Measurements from ENCODE around the gene FXN. TPM values are rescaled to one million over a fixed set of nuclear protein-coding genes. Genes with fewer than 3 reads are reported as not detected.

Gene FXN
- total RNA-seq, 1 experiment from 2014 or later = 17.8 TPM

DNA sequence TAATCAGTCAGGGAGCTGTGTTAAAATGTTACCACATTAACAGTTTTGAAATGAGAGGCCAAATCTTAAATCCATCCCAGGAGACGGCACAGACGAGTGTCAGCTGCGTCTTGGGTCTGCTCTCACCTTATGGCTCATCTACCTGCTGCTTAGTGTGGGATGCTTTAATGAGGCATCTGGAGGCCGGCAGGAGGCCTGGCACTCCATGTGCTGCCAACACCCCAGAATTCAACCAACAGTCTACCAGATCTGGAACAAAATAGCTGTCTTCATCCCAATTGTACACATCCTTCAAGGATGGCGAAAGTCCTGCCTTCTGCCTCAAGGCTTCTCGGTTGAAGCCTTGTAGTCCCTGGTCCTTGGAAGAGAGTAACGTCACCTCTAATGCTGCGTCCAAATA lies 33.6 kb upstream of the FXN start:
- ChIA-PET CTCF (no interaction called here), POLR2A (no interaction called here)
- H3K4me3 ChIP-seq (ENCODE audit: low read depth in 2 of 2, low read length in 2 of 2) = no peak overlapping the region
- ATAC-seq = no peak
- TF ChIP-seq TCF7L2 (IDR thresholded peaks at IDR 0.05; ENCODE audit: low read depth, low read length) (no peak), SIN3A (IDR thresholded peaks at IDR 0.05; ENCODE audit: borderline replicate concordance, insufficient read depth, low read depth, low read length) (no peak), POLR2AphosphoS5 (IDR thresholded peaks at IDR 0.05; ENCODE audit: low read depth, low read length) (no peak)
- TF ChIP-seq, protein P1, sequence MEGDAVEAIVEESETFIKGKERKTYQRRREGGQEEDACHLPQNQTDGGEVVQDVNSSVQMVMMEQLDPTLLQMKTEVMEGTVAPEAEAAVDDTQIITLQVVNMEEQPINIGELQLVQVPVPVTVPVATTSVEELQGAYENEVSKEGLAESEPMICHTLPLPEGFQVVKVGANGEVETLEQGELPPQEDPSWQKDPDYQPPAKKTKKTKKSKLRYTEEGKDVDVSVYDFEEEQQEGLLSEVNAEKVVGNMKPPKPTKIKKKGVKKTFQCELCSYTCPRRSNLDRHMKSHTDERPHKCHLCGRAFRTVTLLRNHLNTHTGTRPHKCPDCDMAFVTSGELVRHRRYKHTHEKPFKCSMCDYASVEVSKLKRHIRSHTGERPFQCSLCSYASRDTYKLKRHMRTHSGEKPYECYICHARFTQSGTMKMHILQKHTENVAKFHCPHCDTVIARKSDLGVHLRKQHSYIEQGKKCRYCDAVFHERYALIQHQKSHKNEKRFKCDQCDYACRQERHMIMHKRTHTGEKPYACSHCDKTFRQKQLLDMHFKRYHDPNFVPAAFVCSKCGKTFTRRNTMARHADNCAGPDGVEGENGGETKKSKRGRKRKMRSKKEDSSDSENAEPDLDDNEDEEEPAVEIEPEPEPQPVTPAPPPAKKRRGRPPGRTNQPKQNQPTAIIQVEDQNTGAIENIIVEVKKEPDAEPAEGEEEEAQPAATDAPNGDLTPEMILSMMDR (IDR thresholded peaks at IDR 0.05) = no peak
- TF ChIP-seq, protein P2, sequence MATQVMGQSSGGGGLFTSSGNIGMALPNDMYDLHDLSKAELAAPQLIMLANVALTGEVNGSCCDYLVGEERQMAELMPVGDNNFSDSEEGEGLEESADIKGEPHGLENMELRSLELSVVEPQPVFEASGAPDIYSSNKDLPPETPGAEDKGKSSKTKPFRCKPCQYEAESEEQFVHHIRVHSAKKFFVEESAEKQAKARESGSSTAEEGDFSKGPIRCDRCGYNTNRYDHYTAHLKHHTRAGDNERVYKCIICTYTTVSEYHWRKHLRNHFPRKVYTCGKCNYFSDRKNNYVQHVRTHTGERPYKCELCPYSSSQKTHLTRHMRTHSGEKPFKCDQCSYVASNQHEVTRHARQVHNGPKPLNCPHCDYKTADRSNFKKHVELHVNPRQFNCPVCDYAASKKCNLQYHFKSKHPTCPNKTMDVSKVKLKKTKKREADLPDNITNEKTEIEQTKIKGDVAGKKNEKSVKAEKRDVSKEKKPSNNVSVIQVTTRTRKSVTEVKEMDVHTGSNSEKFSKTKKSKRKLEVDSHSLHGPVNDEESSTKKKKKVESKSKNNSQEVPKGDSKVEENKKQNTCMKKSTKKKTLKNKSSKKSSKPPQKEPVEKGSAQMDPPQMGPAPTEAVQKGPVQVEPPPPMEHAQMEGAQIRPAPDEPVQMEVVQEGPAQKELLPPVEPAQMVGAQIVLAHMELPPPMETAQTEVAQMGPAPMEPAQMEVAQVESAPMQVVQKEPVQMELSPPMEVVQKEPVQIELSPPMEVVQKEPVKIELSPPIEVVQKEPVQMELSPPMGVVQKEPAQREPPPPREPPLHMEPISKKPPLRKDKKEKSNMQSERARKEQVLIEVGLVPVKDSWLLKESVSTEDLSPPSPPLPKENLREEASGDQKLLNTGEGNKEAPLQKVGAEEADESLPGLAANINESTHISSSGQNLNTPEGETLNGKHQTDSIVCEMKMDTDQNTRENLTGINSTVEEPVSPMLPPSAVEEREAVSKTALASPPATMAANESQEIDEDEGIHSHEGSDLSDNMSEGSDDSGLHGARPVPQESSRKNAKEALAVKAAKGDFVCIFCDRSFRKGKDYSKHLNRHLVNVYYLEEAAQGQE (IDR thresholded peaks at IDR 0.05; ENCODE audit: insufficient read depth in 1 of 2, low read depth in 2 of 2, low read length in 1 of 2) = no peak
- intact Hi-C loops (cut with micrococcal nuclease; ENCODE audit: unreplicated experiment) = no loop called here
- no peaks in the 10 kb centered on the region; the same call in 1 of the 2 replicates for H3K27me3 ChIP-seq (ENCODE audit: control insufficient read depth, insufficient read depth, low read length)
- H3K36me3 ChIP-seq (ENCODE audit: control insufficient read depth, insufficient read depth, low read length) = no peaks in the 10 kb centered on the region
- no peaks in the 10 kb centered on the region for H3K4me1 ChIP-seq (ENCODE audit: control insufficient read depth, insufficient read depth, low read length)
- no peak for DNase-seq (ENCODE audit: low read depth, low spot score)
- no peaks in the 10 kb centered on the region for H3K9me3 ChIP-seq (ENCODE audit: control insufficient read depth, insufficient read depth, low read depth, low read length)
- in situ Hi-C loops (cut with HindIII; ENCODE audit: low pct_unique_long_range_greater_than_20kb, low sequenced_read_pairs) = no loop called here
- BruUV-seq (replicated peaks) = no TSS peak
- no peak overlapping the region for H3K27ac ChIP-seq (ENCODE audit: low read length)

DNA sequence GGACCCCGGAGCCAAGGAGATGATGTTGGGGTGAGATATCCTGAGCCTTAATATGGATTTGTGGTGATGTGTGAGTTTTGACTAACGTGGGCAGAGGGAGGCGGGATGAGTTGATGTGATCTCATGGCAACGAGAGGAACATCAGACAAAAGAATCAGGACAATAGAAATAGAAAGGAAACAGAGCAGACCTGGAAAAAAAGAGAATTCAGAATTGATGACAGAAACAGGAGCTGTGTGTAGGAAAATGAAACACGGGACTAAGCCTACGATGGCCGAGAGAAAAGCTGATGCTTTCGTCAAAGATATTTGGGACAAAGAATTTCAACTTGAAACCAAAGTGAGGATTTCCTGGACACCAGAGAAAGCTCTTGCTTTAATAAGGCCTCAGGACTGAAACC lies 32.5 kb upstream of the FXN start:
- POLR2A ChIA-PET = no interaction called here

More for the DNA sequence above, 32.5 kb upstream of the FXN start:
- Histone ChIP-seq H3K36me3 (ENCODE audit: control insufficient read depth, insufficient read depth, low read length) (no peaks in the 10 kb centered on the region), H3K4me3 (ENCODE audit: low read depth in 2 of 2, low read length in 2 of 2) (no peak overlapping the region), H3K9me3 (ENCODE audit: control insufficient read depth, insufficient read depth, low read depth, low read length) (no peaks in the 10 kb centered on the region), H3K27ac (ENCODE audit: low read length) (no peak overlapping the region), H3K27me3 (ENCODE audit: control insufficient read depth, insufficient read depth, low read length) (no peaks in the 10 kb centered on the region; the same call in 1 of the 2 replicates), H3K4me1 (ENCODE audit: control insufficient read depth, insufficient read depth, low read length) (no peaks in the 10 kb centered on the region)
- intact Hi-C loops (cut with micrococcal nuclease; ENCODE audit: unreplicated experiment) (no loop called here), in situ Hi-C loops (cut with HindIII; ENCODE audit: low pct_unique_long_range_greater_than_20kb, low sequenced_read_pairs) (no loop called here)
- BruUV-seq (replicated peaks) = no TSS peak
- TF ChIP-seq SIN3A (IDR thresholded peaks at IDR 0.05; ENCODE audit: borderline replicate concordance, insufficient read depth, low read depth, low read length) (no peak), TCF7L2 (IDR thresholded peaks at IDR 0.05; ENCODE audit: low read depth, low read length) (no peak), POLR2AphosphoS5 (IDR thresholded peaks at IDR 0.05; ENCODE audit: low read depth, low read length) (no peak)
- TF ChIP-seq, protein P2 (IDR thresholded peaks at IDR 0.05; ENCODE audit: insufficient read depth in 1 of 2, low read depth in 2 of 2, low read length in 1 of 2) = no peak
- TF ChIP-seq, protein P1 (IDR thresholded peaks at IDR 0.05) = no peak
- CTCF ChIA-PET = no interaction called here
- DNase-seq (ENCODE audit: low read depth, low spot score) (no peak), ATAC-seq (no peak)

Measured in Panc1 (cell line).